ENCODE results near the gene NEK3. TPM values are rescaled to one million over a fixed set of nuclear protein-coding genes. Genes with fewer than 3 reads are reported as not detected.
A peak's percentile ranks its signal among the peaks of the same experiment; 100 is the strongest.
"Not testable (repeated sequence)": the region's sequence is repeated elsewhere in the genome, so short reads cannot be mapped to it uniquely, and the experiment has no call there.

The NEK3 gene, protein sequence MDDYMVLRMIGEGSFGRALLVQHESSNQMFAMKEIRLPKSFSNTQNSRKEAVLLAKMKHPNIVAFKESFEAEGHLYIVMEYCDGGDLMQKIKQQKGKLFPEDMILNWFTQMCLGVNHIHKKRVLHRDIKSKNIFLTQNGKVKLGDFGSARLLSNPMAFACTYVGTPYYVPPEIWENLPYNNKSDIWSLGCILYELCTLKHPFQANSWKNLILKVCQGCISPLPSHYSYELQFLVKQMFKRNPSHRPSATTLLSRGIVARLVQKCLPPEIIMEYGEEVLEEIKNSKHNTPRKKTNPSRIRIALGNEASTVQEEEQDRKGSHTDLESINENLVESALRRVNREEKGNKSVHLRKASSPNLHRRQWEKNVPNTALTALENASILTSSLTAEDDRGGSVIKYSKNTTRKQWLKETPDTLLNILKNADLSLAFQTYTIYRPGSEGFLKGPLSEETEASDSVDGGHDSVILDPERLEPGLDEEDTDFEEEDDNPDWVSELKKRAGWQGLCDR
- total RNA-seq: 14.6 to 14.8 TPM (median 14.8 TPM) in 3 replicates
- long read RNA-seq, partial matches to known transcripts: 1 of 19 reads
- long read RNA-seq, other reads (novel, unspliced or antisense): 13 of 19 reads

GRCh38 chr13:52159159-52159982 lies at the start of gene NEK3:
NEK3 (minus strand) TSS chr13:52159597; CDS start chr13:52156191, 3,406 bp downstream.
- Mint-ChIP-seq H3K4me3 (ENCODE audit: unreplicated experiment) (peak within 1 kb of the TSS; percentile 84), H3K27ac (ENCODE audit: unreplicated experiment) (peak within 1 kb of the TSS; percentile 93), H3K27me3 (ENCODE audit: low read depth) (no peaks in the 10 kb centered on the region), H3K4me1 (ENCODE audit: low read depth) (peaks cover 46% of the 10 kb centered on the region), H3K9me3 (ENCODE audit: low read depth) (no peaks in the 10 kb centered on the region), H3K36me3 (ENCODE audit: low read depth) (no peaks in the 10 kb centered on the region)
- TF ChIP-seq CTCF (IDR thresholded peaks at IDR 0.05): peak; percentile 27
- DNase-seq (ENCODE audit: low spot score): no peak

DNA sequence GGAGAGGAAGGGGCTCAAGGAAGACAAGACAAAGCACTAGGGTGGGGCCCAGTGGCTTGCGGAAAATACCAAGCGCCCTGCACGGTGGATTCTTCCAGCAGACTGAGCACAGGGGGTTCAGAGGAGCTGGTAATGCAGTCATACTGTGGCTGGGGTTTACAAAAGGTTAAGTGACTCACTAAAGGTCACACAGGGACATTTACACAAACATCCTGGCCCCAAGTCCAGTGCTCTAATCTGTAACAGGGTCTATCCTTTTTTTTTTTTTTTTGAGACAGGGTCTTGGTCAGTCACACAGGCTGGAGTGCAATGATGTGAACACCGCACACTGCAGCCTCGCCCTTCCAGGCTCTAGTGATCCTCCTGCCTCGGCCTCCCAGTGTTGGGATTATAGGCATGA lies 49.0 kb upstream of the NEK3 start:
- not testable (repeated sequence) for H3K36me3 Mint-ChIP-seq (ENCODE audit: low read depth); H3K4me1 Mint-ChIP-seq (ENCODE audit: low read depth); H3K9me3 Mint-ChIP-seq (ENCODE audit: low read depth); DNase-seq (ENCODE audit: low spot score); H3K27me3 Mint-ChIP-seq (ENCODE audit: low read depth); H3K27ac Mint-ChIP-seq (ENCODE audit: unreplicated experiment); H3K4me3 Mint-ChIP-seq (ENCODE audit: unreplicated experiment)

GRCh38 chr13:52207896-52208295 lies 48.5 kb upstream of the NEK3 start:
- not testable (repeated sequence) for H3K27ac Mint-ChIP-seq (ENCODE audit: unreplicated experiment); H3K4me3 Mint-ChIP-seq (ENCODE audit: unreplicated experiment); H3K9me3 Mint-ChIP-seq (ENCODE audit: low read depth); DNase-seq (ENCODE audit: low spot score); H3K27me3 Mint-ChIP-seq (ENCODE audit: low read depth); H3K4me1 Mint-ChIP-seq (ENCODE audit: low read depth); H3K36me3 Mint-ChIP-seq (ENCODE audit: low read depth)

DNA sequence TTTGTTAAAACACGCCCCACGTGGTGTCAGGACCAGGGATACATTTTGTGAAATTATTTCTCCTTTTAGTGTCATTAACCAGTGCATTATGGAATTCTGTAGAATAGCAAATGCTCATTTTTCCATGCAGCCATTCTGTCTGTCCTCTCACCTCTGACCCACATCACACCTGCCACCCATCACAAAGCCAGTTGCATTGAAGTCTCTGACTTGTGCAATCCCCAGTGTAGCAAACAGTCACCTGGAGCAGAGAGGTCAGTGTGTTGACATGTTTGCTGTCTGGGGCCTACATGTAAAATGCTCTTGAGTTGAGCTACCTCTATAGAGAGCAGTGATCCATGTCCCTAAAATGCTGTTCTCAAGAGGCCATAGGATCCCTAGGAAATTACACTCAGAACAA lies 47.9 kb upstream of the NEK3 start:
- DNase-seq (ENCODE audit: low spot score); H3K4me3 Mint-ChIP-seq (ENCODE audit: unreplicated experiment); H3K36me3 Mint-ChIP-seq (ENCODE audit: low read depth); H3K27me3 Mint-ChIP-seq (ENCODE audit: low read depth); H3K4me1 Mint-ChIP-seq (ENCODE audit: low read depth); H3K27ac Mint-ChIP-seq (ENCODE audit: unreplicated experiment); H3K9me3 Mint-ChIP-seq (ENCODE audit: low read depth): not testable (repeated sequence)

DNA sequence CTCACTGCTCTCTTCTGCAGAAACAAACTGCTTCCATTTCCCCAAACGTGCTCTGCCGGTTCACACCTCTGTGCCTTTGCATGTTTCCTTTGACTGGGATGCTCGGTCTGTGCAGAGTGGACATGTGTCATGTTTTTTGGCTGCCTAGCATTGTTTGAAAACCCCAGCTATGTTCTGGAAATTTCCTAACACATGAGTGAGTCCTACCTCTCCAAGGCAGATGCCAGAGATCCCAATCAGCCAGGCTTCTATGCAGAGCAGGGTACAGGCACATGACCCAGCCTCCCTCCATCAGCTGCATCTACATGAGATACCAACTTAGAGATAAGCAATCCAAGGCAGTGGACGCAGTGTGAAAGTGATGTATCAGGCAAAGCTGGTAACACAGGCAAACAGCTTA lies 45.1 kb upstream of the NEK3 start:
- H3K4me1 Mint-ChIP-seq (ENCODE audit: low read depth); H3K9me3 Mint-ChIP-seq (ENCODE audit: low read depth); H3K36me3 Mint-ChIP-seq (ENCODE audit: low read depth); H3K27ac Mint-ChIP-seq (ENCODE audit: unreplicated experiment); H3K4me3 Mint-ChIP-seq (ENCODE audit: unreplicated experiment); DNase-seq (ENCODE audit: low spot score); H3K27me3 Mint-ChIP-seq (ENCODE audit: low read depth): not testable (repeated sequence)

GRCh38 chr13:52203864-52204263 lies 44.5 kb upstream of the NEK3 start:
- not testable (repeated sequence) for H3K36me3 Mint-ChIP-seq (ENCODE audit: low read depth); H3K4me3 Mint-ChIP-seq (ENCODE audit: unreplicated experiment); H3K27me3 Mint-ChIP-seq (ENCODE audit: low read depth); H3K4me1 Mint-ChIP-seq (ENCODE audit: low read depth); H3K9me3 Mint-ChIP-seq (ENCODE audit: low read depth); DNase-seq (ENCODE audit: low spot score)
- peak overlapping the region; percentile 54 for H3K27ac Mint-ChIP-seq (ENCODE audit: unreplicated experiment)

DNA sequence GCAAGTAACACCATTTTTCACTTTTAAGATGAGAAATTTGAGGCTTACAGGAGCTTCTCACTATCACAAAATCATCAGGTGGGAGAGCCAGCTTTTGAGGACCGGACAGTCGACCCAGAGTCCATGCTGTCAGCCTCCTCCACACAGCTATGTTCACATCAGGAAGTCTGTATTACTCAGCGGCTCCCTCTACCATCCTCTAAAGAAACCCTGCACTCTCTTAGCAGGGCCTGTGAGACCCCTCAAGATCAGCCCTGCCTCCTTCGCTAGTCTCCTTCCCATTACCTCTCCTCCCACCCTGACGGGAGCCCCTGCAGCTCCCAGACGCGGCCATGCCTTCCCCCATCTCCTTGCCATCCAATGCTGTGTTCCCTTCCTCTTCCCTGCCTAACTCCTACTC lies 43.1 kb upstream of the NEK3 start:
- H3K4me1 Mint-ChIP-seq (ENCODE audit: low read depth); H3K9me3 Mint-ChIP-seq (ENCODE audit: low read depth); H3K4me3 Mint-ChIP-seq (ENCODE audit: unreplicated experiment): not testable (repeated sequence)

More for the DNA sequence above, 43.1 kb upstream of the NEK3 start:
- not testable (repeated sequence) for H3K27ac Mint-ChIP-seq (ENCODE audit: unreplicated experiment); H3K36me3 Mint-ChIP-seq (ENCODE audit: low read depth); H3K27me3 Mint-ChIP-seq (ENCODE audit: low read depth); DNase-seq (ENCODE audit: low spot score)
